Dendritic cell treated with granulocyte-macrophage colony-stimulating factor and Interleukin-4, amounts not matched to agents 40 ng/mL and 50 ng/mL, for 4 days (primary cell): ENCODE data around the gene SYT13.
"Not testable (repeated sequence)": the region's sequence is repeated elsewhere in the genome, so short reads cannot be mapped to it uniquely, and the experiment has no call there.

Experiments used
- H3K27ac Mint-ChIP-seq: one replicate; pipeline ENCODE4 v1.8.0; 2022; ENCODE audit warnings: mild to moderate bottlenecking, mixed read lengths
- H3K27me3 Mint-ChIP-seq: one replicate; pipeline ENCODE4 v1.8.0; 2022; ENCODE audit warnings: mild to moderate bottlenecking, mixed read lengths
- H3K36me3 Mint-ChIP-seq: one replicate; pipeline ENCODE4 v1.8.0; 2022; ENCODE audit warnings: low read depth, mixed read lengths
- H3K4me1 Mint-ChIP-seq: one replicate; pipeline ENCODE4 v1.8.0; 2022; ENCODE audit warnings: low read depth, mixed read lengths
- H3K4me3 Mint-ChIP-seq: one replicate; pipeline ENCODE4 v1.8.0; 2022; ENCODE audit warnings: mild to moderate bottlenecking, moderate library complexity, mixed read lengths
- H3K9me3 Mint-ChIP-seq: one replicate; pipeline ENCODE4 v1.8.0; 2022; ENCODE audit warnings: mixed read lengths
- intact Hi-C: fragments of 100-400 bp; cut with micrococcal nuclease; formaldehyde crosslinking; loops from one replicate; pipeline ENCODE4 v1.15.0; 2022

Gene SYT13

GRCh38 chr11:45300715-45301114 is 14.6 kb upstream of the SYT13 start:
- H3K36me3 Mint-ChIP-seq: no peaks in the 10 kb centered on the region
- no peaks in the 10 kb centered on the region for H3K9me3 Mint-ChIP-seq
- no peak overlapping the region for H3K27ac Mint-ChIP-seq
- no peaks in the 10 kb centered on the region for H3K4me1 Mint-ChIP-seq
- no peak overlapping the region for H3K4me3 Mint-ChIP-seq
- intact Hi-C loops: no loop called here
- H3K27me3 Mint-ChIP-seq: peaks cover 3% of the 10 kb centered on the region

GRCh38 chr11:45298718-45299117 is 12.6 kb upstream of the SYT13 start:
- H3K36me3 Mint-ChIP-seq: no peaks in the 10 kb centered on the region
- H3K9me3 Mint-ChIP-seq: no peaks in the 10 kb centered on the region
- H3K4me1 Mint-ChIP-seq: no peaks in the 10 kb centered on the region
- no peak overlapping the region for H3K27ac Mint-ChIP-seq
- intact Hi-C loops: loop anchor here (10.0 kb wide), 1 partner anchor 364 kb away; no protein-coding TSS in a partner anchor
- H3K4me3 Mint-ChIP-seq: no peak overlapping the region
- peaks cover 3% of the 10 kb centered on the region for H3K27me3 Mint-ChIP-seq

GRCh38 chr11:45296075-45296474 is 9.9 kb upstream of the SYT13 start:
- H3K9me3 Mint-ChIP-seq: no peaks in the 10 kb centered on the region
- intact Hi-C loops: loop anchor here (10.0 kb wide), 1 partner anchor 361 kb away; no protein-coding TSS in a partner anchor
- no peaks in the 10 kb centered on the region for H3K4me1 Mint-ChIP-seq
- H3K36me3 Mint-ChIP-seq: no peaks in the 10 kb centered on the region
- H3K4me3 Mint-ChIP-seq: no peak overlapping the region
- peaks cover 11% of the 10 kb centered on the region for H3K27me3 Mint-ChIP-seq
- no peak overlapping the region for H3K27ac Mint-ChIP-seq

GRCh38 chr11:45294499-45294898 is 8.4 kb upstream of the SYT13 start:
- intact Hi-C loops: loop anchor here (10.0 kb wide), 1 partner anchor 360 kb away; no protein-coding TSS in a partner anchor
- Mint-ChIP-seq H3K9me3 (no peaks in the 10 kb centered on the region), H3K27ac (no peak overlapping the region), H3K27me3 (peaks cover 23% of the 10 kb centered on the region), H3K4me3 (no peak overlapping the region), H3K4me1 (no peaks in the 10 kb centered on the region), H3K36me3 (no peaks in the 10 kb centered on the region)

GRCh38 chr11:45293566-45294192 is 7.5 kb upstream of the SYT13 start:
- not testable (repeated sequence) for H3K4me3 Mint-ChIP-seq, H3K27ac Mint-ChIP-seq, H3K4me1 Mint-ChIP-seq, H3K9me3 Mint-ChIP-seq, H3K36me3 Mint-ChIP-seq
- H3K27me3 Mint-ChIP-seq: peaks cover 28% of the 10 kb centered on the region
- intact Hi-C loops: loop anchor here (1.0 to 10.0 kb wide), 2 partner anchors 182 to 359 kb away; no protein-coding TSS in a partner anchor

GRCh38 chr11:45290586-45290985 is 4.4 kb upstream of the SYT13 start:
- peaks cover 57% of the 10 kb centered on the region for H3K27me3 Mint-ChIP-seq
- no peaks in the 10 kb centered on the region for H3K9me3 Mint-ChIP-seq
- H3K27ac Mint-ChIP-seq: no peak overlapping the region
- intact Hi-C loops: loop anchor here (10.0 kb wide), 1 partner anchor 356 kb away; no protein-coding TSS in a partner anchor
- H3K4me1 Mint-ChIP-seq: no peaks in the 10 kb centered on the region
- H3K4me3 Mint-ChIP-seq: no peak overlapping the region
- no peaks in the 10 kb centered on the region for H3K36me3 Mint-ChIP-seq

- Mint-ChIP-seq H3K4me3 (no peak overlapping the region), H3K4me1 (no peaks in the 10 kb centered on the region), H3K27me3 (peaks cover 69% of the 10 kb centered on the region), H3K27ac (no peak overlapping the region), H3K9me3 (no peaks in the 10 kb centered on the region), H3K36me3 (no peaks in the 10 kb centered on the region)
- intact Hi-C loops: no loop called here
Observed at GRCh38 chr11:45289369-45289768, 3.2 kb upstream of the SYT13 start.

GRCh38 chr11:45288339-45288738 is 2.2 kb upstream of the SYT13 start:
- H3K4me1 Mint-ChIP-seq: no peaks in the 10 kb centered on the region
- no peak overlapping the region for H3K27ac Mint-ChIP-seq
- intact Hi-C loops: no loop called here
- peaks cover 76% of the 10 kb centered on the region for H3K27me3 Mint-ChIP-seq
- no peak overlapping the region for H3K4me3 Mint-ChIP-seq
- H3K36me3 Mint-ChIP-seq: no peaks in the 10 kb centered on the region
- no peaks in the 10 kb centered on the region for H3K9me3 Mint-ChIP-seq

- H3K36me3 Mint-ChIP-seq: no peaks in the 10 kb centered on the region
- no peaks in the 10 kb centered on the region for H3K9me3 Mint-ChIP-seq
- intact Hi-C loops: no loop called here
- no peaks in the 10 kb centered on the region for H3K4me1 Mint-ChIP-seq
- no peak overlapping the region for H3K27ac Mint-ChIP-seq
- peaks cover 79% of the 10 kb centered on the region for H3K27me3 Mint-ChIP-seq
- no peak overlapping the region for H3K4me3 Mint-ChIP-seq
Observed at GRCh38 chr11:45287316-45287903, 1.3 kb upstream of the SYT13 start.

- Mint-ChIP-seq H3K27me3 (peaks cover 74% of the 10 kb centered on the region), H3K4me3 (no peak overlapping the region)
- intact Hi-C loops: no loop called here
Observed at GRCh38 chr11:45285250-45285828, 802 bp downstream of the SYT13 start.

GRCh38 chr11:45282081-45282480 is 4.1 kb downstream of the SYT13 start:
- no peaks in the 10 kb centered on the region for H3K4me1 Mint-ChIP-seq
- no peaks in the 10 kb centered on the region for H3K36me3 Mint-ChIP-seq
- no peak overlapping the region for H3K27ac Mint-ChIP-seq
- intact Hi-C loops: no loop called here
- peaks cover 60% of the 10 kb centered on the region for H3K27me3 Mint-ChIP-seq
- no peaks in the 10 kb centered on the region for H3K9me3 Mint-ChIP-seq
- no peak overlapping the region for H3K4me3 Mint-ChIP-seq

More at GRCh38 chr11:45285250-45285828, 802 bp downstream of the SYT13 start:
- Mint-ChIP-seq H3K36me3 (no peaks in the 10 kb centered on the region), H3K4me1 (no peaks in the 10 kb centered on the region), H3K27ac (no peak overlapping the region), H3K9me3 (no peaks in the 10 kb centered on the region)

GRCh38 chr11:45280449-45280848 is 5.7 kb downstream of the SYT13 start:
- no peaks in the 10 kb centered on the region for H3K9me3 Mint-ChIP-seq
- H3K27ac Mint-ChIP-seq: no peak overlapping the region
- H3K4me3 Mint-ChIP-seq: no peak overlapping the region
- intact Hi-C loops: no loop called here
- H3K27me3 Mint-ChIP-seq: peaks cover 46% of the 10 kb centered on the region
- no peaks in the 10 kb centered on the region for H3K4me1 Mint-ChIP-seq
- H3K36me3 Mint-ChIP-seq: no peaks in the 10 kb centered on the region

GRCh38 chr11:45279645-45280044 is 6.5 kb downstream of the SYT13 start:
- no peak overlapping the region for H3K27ac Mint-ChIP-seq
- peaks cover 42% of the 10 kb centered on the region for H3K27me3 Mint-ChIP-seq
- intact Hi-C loops: no loop called here

GRCh38 chr11:45278714-45279113 is 7.4 kb downstream of the SYT13 start:
- no peak overlapping the region for H3K27ac Mint-ChIP-seq
- no peaks in the 10 kb centered on the region for H3K4me1 Mint-ChIP-seq
- no peak overlapping the region for H3K4me3 Mint-ChIP-seq
- H3K9me3 Mint-ChIP-seq: no peaks in the 10 kb centered on the region
- H3K27me3 Mint-ChIP-seq: peaks cover 39% of the 10 kb centered on the region
- intact Hi-C loops: no loop called here
- no peaks in the 10 kb centered on the region for H3K36me3 Mint-ChIP-seq

More at GRCh38 chr11:45279645-45280044, 6.5 kb downstream of the SYT13 start:
- Mint-ChIP-seq H3K4me1 (no peaks in the 10 kb centered on the region), H3K36me3 (no peaks in the 10 kb centered on the region), H3K4me3 (no peak overlapping the region), H3K9me3 (no peaks in the 10 kb centered on the region)
